ENCODE results near the gene FGFR3.
A peak's percentile ranks its signal among the peaks of the same experiment; 100 is the strongest.

The FGFR3 gene

GRCh38 chr4:1775731-1776500, 17.2 kb upstream of the FGFR3 start:
- no peak for TF ChIP-seq CTCF (conservative IDR thresholded peaks at IDR 0.05; ENCODE audit: low read depth, low read length)
- no peak for DNase-seq (ENCODE audit: low read depth)
- no peak overlapping the region for H3K4me3 ChIP-seq (ENCODE audit: low read length)

- no peak for TF ChIP-seq CTCF (conservative IDR thresholded peaks at IDR 0.05; ENCODE audit: low read depth, low read length)
- no peak for DNase-seq (ENCODE audit: low read depth)
- H3K4me3 ChIP-seq (ENCODE audit: low read length) = no peak overlapping the region
Observed at GRCh38 chr4:1776521-1777161, 16.5 kb upstream of the FGFR3 start.

GRCh38 chr4:1777822-1778641, 15.1 kb upstream of the FGFR3 start:
- no peak overlapping the region for H3K4me3 ChIP-seq (ENCODE audit: low read length)
- peak; percentile 37 for TF ChIP-seq CTCF (conservative IDR thresholded peaks at IDR 0.05; ENCODE audit: low read depth, low read length)

GRCh38 chr4:1778642-1779392, 14.3 kb upstream of the FGFR3 start:
- TF ChIP-seq CTCF (conservative IDR thresholded peaks at IDR 0.05; ENCODE audit: low read depth, low read length) = no peak
- H3K4me3 ChIP-seq (ENCODE audit: low read length) = no peak overlapping the region

More at GRCh38 chr4:1777822-1778641, 15.1 kb upstream of the FGFR3 start:
- DNase-seq (ENCODE audit: low read depth) = no peak

GRCh38 chr4:1779588-1780382, 13.3 kb upstream of the FGFR3 start:
- H3K4me3 ChIP-seq (ENCODE audit: low read length) = no peak overlapping the region
- no peak for DNase-seq (ENCODE audit: low read depth)
- TF ChIP-seq CTCF (conservative IDR thresholded peaks at IDR 0.05; ENCODE audit: low read depth, low read length) = no peak

More at GRCh38 chr4:1778642-1779392, 14.3 kb upstream of the FGFR3 start:
- no peak for DNase-seq (ENCODE audit: low read depth)

GRCh38 chr4:1780435-1780834, 12.7 kb upstream of the FGFR3 start:
- DNase-seq (ENCODE audit: low read depth) = no peak
- no peak overlapping the region for H3K4me3 ChIP-seq (ENCODE audit: low read length)
- no peak for TF ChIP-seq CTCF (conservative IDR thresholded peaks at IDR 0.05; ENCODE audit: low read depth, low read length)

All from retinal pigment epithelial cell (primary cell).